DOHH2 (cell line): ENCODE measurements around the gene UVRAG.

Experiments
- H3F3A ChIP-seq: fragments of 200-600 bp; sonication (generic), shearing (Covaris generic); 2 replicates; pipeline ENCODE4 v1.6.0; 2016; ENCODE audit warnings: antibody characterized with exemption, mild to moderate bottlenecking; ENCODE audit not compliant: control insufficient read depth, insufficient read depth
- H3K27ac ChIP-seq: fragments of 200-600 bp; sonication (generic); 2 replicates; pipeline ENCODE4 v1.5.1; 2014; ENCODE audit warnings: low read depth, mild to moderate bottlenecking, low read length, moderate library complexity
- H3K27me3 ChIP-seq: fragments of 200-600 bp; sonication (generic); 2 replicates; pipeline ENCODE4 v1.6.1; 2014; ENCODE audit warnings: mild to moderate bottlenecking, low read length, mixed read lengths; ENCODE audit not compliant: control insufficient read depth
- H3K36me3 ChIP-seq: fragments of 200-600 bp; sonication (generic); 2 replicates; pipeline ENCODE4 v1.6.1; 2014; ENCODE audit warnings: mild to moderate bottlenecking, low read length, moderate library complexity, mixed read lengths; ENCODE audit not compliant: control insufficient read depth
- H3K4me1 ChIP-seq: fragments of 200-600 bp; sonication (generic); 2 replicates; pipeline ENCODE4 v1.6.1; 2014; ENCODE audit warnings: mild to moderate bottlenecking, low read length, mixed read lengths; ENCODE audit not compliant: control insufficient read depth
- H3K4me2 ChIP-seq: fragments of 200-600 bp; sonication (generic); 2 replicates; pipeline ENCODE4 v1.6.0; 2014; ENCODE audit warnings: mild to moderate bottlenecking, low read length, moderate library complexity
- H3K4me3 ChIP-seq: fragments of 200-600 bp; sonication (generic); 2 replicates; pipeline ENCODE4 v1.5.1; 2014; ENCODE audit warnings: mild to moderate bottlenecking, low read length, mixed read lengths
- H3K79me2 ChIP-seq: fragments of 200-600 bp; sonication (generic); 2 replicates; pipeline ENCODE4 v1.6.1; 2014; ENCODE audit warnings: mild to moderate bottlenecking, low read length, mixed read lengths; ENCODE audit not compliant: control insufficient read depth
- H3K9me2 ChIP-seq: fragments of 200-600 bp; sonication (generic); replicated peaks from 2 replicates; pipeline ENCODE4 v1.6.1; 2014; ENCODE audit warnings: mild to moderate bottlenecking, low read length, mixed read lengths; ENCODE audit not compliant: control insufficient read depth
- H3K9me3 ChIP-seq: fragments of 200-600 bp; sonication (generic); 2 replicates; pipeline ENCODE4 v1.6.1; 2014; ENCODE audit warnings: antibody characterized with exemption, low read length, mixed read lengths; ENCODE audit not compliant: control insufficient read depth, insufficient read depth
- H4K20me1 ChIP-seq: fragments of 200-600 bp; sonication (generic); 2 replicates; pipeline ENCODE4 v1.6.0; 2014; ENCODE audit warnings: low read depth, mild to moderate bottlenecking, antibody characterized with exemption, low read length, moderate library complexity; ENCODE audit not compliant: control insufficient read depth, insufficient read depth
- CTCF ChIP-seq: fragments of 200-600 bp; sonication (generic); IDR thresholded peaks from one replicate; pipeline ENCODE4 v1.5.1; 2014; ENCODE audit warnings: antibody characterized with exemption, mild to moderate bottlenecking, low read depth, low read length; ENCODE audit not compliant: poor library complexity, severe bottlenecking
- EZH2phosphoT487 ChIP-seq: fragments of 200-600 bp; sonication (generic); IDR thresholded peaks from 2 replicates; pipeline ENCODE4 v1.6.1; 2017; ENCODE audit warnings: borderline replicate concordance, mild to moderate bottlenecking, antibody characterized with exemption, low read length, moderate library complexity, mixed read lengths

UVRAG gene

GRCh38 chr11:76177250-76177686 is 362.3 kb downstream of the UVRAG start:
- H3K9me2 ChIP-seq = no peaks in the 10 kb centered on the region
- H3K9me3 ChIP-seq = no peaks in the 10 kb centered on the region
- H3F3A ChIP-seq = no peaks in the 10 kb centered on the region
- H3K4me2 ChIP-seq = no peak overlapping the region
- H3K27me3 ChIP-seq = no peaks in the 10 kb centered on the region
- H3K4me3 ChIP-seq = no peak overlapping the region
- no peaks in the 10 kb centered on the region for H3K36me3 ChIP-seq
- no peaks in the 10 kb centered on the region for H3K79me2 ChIP-seq
- TF ChIP-seq CTCF = no peak
- no peak for TF ChIP-seq EZH2phosphoT487
- no peaks in the 10 kb centered on the region for H4K20me1 ChIP-seq
- H3K4me1 ChIP-seq = peaks cover 3% of the 10 kb centered on the region; the same call in 1 of the 2 replicates
- H3K27ac ChIP-seq = no peak overlapping the region

DNA sequence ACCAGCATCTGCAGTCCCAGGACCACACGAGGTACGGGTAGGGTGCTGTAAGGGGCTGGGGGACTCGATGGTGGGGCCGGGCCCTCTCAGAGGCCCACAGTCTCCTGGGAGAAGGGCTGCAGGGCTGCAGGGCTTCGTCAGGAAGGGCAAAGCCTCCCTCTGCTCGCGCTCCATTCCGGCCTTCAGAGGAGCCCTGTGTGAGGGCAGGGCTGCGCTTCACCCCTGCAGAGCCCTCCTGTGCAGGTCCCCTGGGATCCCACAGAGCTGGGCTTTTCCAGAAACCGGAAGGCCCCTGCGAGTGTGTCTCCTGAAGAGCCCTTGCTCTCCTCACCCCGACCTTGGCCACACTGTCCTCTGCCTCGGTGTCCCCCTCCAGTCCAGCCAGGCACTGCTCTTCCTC is 364.1 kb downstream of the UVRAG start:
- TF ChIP-seq EZH2phosphoT487 (no peak), CTCF (no peak)
- no peak overlapping the region for H3K4me3 ChIP-seq
- H3K9me3 ChIP-seq = no peaks in the 10 kb centered on the region
- peaks cover 3% of the 10 kb centered on the region; the same call in 1 of the 2 replicates for H3K4me1 ChIP-seq
- no peak overlapping the region for H3K4me2 ChIP-seq
- H3K9me2 ChIP-seq = no peaks in the 10 kb centered on the region
- H3K27ac ChIP-seq = no peak overlapping the region
- H3K27me3 ChIP-seq = no peaks in the 10 kb centered on the region
- H3K36me3 ChIP-seq = no peaks in the 10 kb centered on the region
- no peaks in the 10 kb centered on the region for H3F3A ChIP-seq
- no peaks in the 10 kb centered on the region for H3K79me2 ChIP-seq
- no peaks in the 10 kb centered on the region for H4K20me1 ChIP-seq

DNA sequence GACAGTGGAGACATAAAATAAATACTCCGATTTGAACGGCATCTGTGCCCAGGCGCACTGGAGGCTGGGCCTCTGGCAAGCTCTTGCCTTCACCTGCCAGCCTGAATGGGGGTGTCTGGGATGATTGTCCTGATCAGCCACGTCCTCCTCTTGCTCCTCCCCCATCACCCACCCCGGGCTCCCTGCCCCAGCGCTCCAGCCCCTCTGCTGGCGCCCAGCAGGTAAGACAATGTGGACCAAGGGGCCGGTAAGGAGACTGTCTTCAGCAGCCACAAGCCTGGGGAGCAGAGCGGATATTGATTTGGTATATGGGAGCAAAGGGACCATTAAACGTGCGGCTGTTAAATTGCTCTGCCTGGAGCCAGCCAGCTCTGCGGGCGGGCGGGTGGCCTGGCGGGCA is 366.4 kb downstream of the UVRAG start:
- Histone ChIP-seq H3K79me2 (no peaks in the 10 kb centered on the region), H3K27me3 (no peaks in the 10 kb centered on the region), H3F3A (no peaks in the 10 kb centered on the region), H3K9me3 (no peaks in the 10 kb centered on the region), H3K36me3 (no peaks in the 10 kb centered on the region), H4K20me1 (no peaks in the 10 kb centered on the region), H3K4me3 (no peak overlapping the region), H3K9me2 (no peaks in the 10 kb centered on the region), H3K27ac (no peak overlapping the region), H3K4me2 (no peak overlapping the region), H3K4me1 (no peaks in the 10 kb centered on the region; the same call in 1 of the 2 replicates)
- no peak for TF ChIP-seq EZH2phosphoT487
- TF ChIP-seq CTCF = no peak
